GM18508 (cell line): ENCODE measurements around the gene RFX8.
"Not testable (repeated sequence)": the region's sequence is repeated elsewhere in the genome, so short reads cannot be mapped to it uniquely, and the experiment has no call there.

Source experiments
- ATAC-seq: cut with Tn5 transposase; IDR thresholded peaks from one replicate; pipeline ENCODE4 v1.9.1; 2021; ENCODE audit warnings: moderate number of reproducible peaks; ENCODE audit not compliant: insufficient read depth, unreplicated experiment

RFX8 gene

GRCh38 chr2:101492936-101493473 is 18.1 kb upstream of the RFX8 start:
- no peak for ATAC-seq

GRCh38 chr2:101486994-101487393 is 12.1 kb upstream of the RFX8 start:
- no peak for ATAC-seq

- no peak for ATAC-seq
Observed at GRCh38 chr2:101486258-101486701, 11.4 kb upstream of the RFX8 start.

GRCh38 chr2:101485856-101486255 is 10.9 kb upstream of the RFX8 start:
- ATAC-seq: no peak

GRCh38 chr2:101480764-101481163 is 5.9 kb upstream of the RFX8 start:
- no peak for ATAC-seq

GRCh38 chr2:101479810-101480209 is 4.9 kb upstream of the RFX8 start:
- ATAC-seq: no peak

- ATAC-seq: no peak
Observed at GRCh38 chr2:101479328-101479727, 4.4 kb upstream of the RFX8 start.

- ATAC-seq: no peak
Observed at GRCh38 chr2:101478181-101479001, 3.5 kb upstream of the RFX8 start.

- ATAC-seq: no peak
Observed at GRCh38 chr2:101477556-101477955, 2.6 kb upstream of the RFX8 start.

GRCh38 chr2:101476605-101477208 is 1.8 kb upstream of the RFX8 start:
- ATAC-seq: no peak

GRCh38 chr2:101473911-101474701 is 806 bp downstream of the RFX8 start:
- ATAC-seq: no peak

GRCh38 chr2:101473591-101473910 is 1.4 kb downstream of the RFX8 start:
- ATAC-seq: no peak

- ATAC-seq: no peak
Observed at GRCh38 chr2:101469863-101470262, 5.0 kb downstream of the RFX8 start.

GRCh38 chr2:101467306-101467705 is 7.6 kb downstream of the RFX8 start:
- no peak for ATAC-seq

- no peak for ATAC-seq
Observed at GRCh38 chr2:101466426-101466825, 8.5 kb downstream of the RFX8 start.

- ATAC-seq: no peak
Observed at GRCh38 chr2:101464841-101465240, 10.1 kb downstream of the RFX8 start.

GRCh38 chr2:101463911-101464641 is 10.8 kb downstream of the RFX8 start:
- ATAC-seq: no peak

GRCh38 chr2:101463421-101463820 is 11.5 kb downstream of the RFX8 start:
- ATAC-seq: no peak

GRCh38 chr2:101461381-101461780 is 13.5 kb downstream of the RFX8 start:
- ATAC-seq: no peak

- ATAC-seq: not testable (repeated sequence)
Observed at GRCh38 chr2:101454408-101454807, 20.5 kb downstream of the RFX8 start.
